Osteoblast (primary cell): ENCODE data around the gene ELAVL1. TPM values are rescaled to one million over a fixed set of nuclear protein-coding genes. Genes with fewer than 3 reads are reported as not detected.

Source experiments
- DNase-seq: peaks from one replicate; pipeline ENCODE4 v3.0.0; 2011; ENCODE audit warnings: low spot score, mixed read lengths; ENCODE audit not compliant: insufficient read length; ENCODE audit errors: missing footprints
- H2AFZ ChIP-seq: 2 replicates; pipeline ENCODE4 v1.6.0; 2011; ENCODE audit warnings: mild to moderate bottlenecking, low read length
- H3K27ac ChIP-seq: 2 replicates; pipeline ENCODE4 v1.5.1; 2011; ENCODE audit warnings: mild to moderate bottlenecking, low read depth, low read length, moderate library complexity
- H3K27me3 ChIP-seq: 2 replicates; pipeline ENCODE4 v1.6.0; 2012; ENCODE audit warnings: mild to moderate bottlenecking, control low read depth, inconsistent platforms, low read length, moderate library complexity; ENCODE audit not compliant: insufficient read depth
- H3K36me3 ChIP-seq: 2 replicates; pipeline ENCODE4 v1.5.1; 2011; ENCODE audit warnings: mild to moderate bottlenecking, low read length, control low read depth, moderate library complexity; ENCODE audit not compliant: insufficient read depth
- H3K4me1 ChIP-seq: 2 replicates; pipeline ENCODE4 v1.5.1; 2011; ENCODE audit warnings: mild to moderate bottlenecking, low read length, control low read depth, moderate library complexity; ENCODE audit not compliant: insufficient read depth
- H3K4me2 ChIP-seq: 2 replicates; pipeline ENCODE4 v1.6.0; 2011; ENCODE audit warnings: mild to moderate bottlenecking, low read length; ENCODE audit not compliant: insufficient read depth
- H3K4me3 ChIP-seq: fragments of 200-600 bp; sonication (generic); 3 replicates; pipeline ENCODE4 v1.5.1; 2012; ENCODE audit warnings: mild to moderate bottlenecking, low read length, inconsistent platforms; ENCODE audit not compliant: insufficient read depth
- H3K79me2 ChIP-seq: 2 replicates; pipeline ENCODE4 v1.6.0; 2012; ENCODE audit warnings: mild to moderate bottlenecking, low read length, control low read depth, inconsistent platforms; ENCODE audit not compliant: insufficient read depth
- H3K9me3 ChIP-seq: 2 replicates; pipeline ENCODE4 v1.5.1; 2011; ENCODE audit warnings: low read depth, low read length, control low read depth
- H4K20me1 ChIP-seq: 2 replicates; pipeline ENCODE4 v1.6.0; 2012; ENCODE audit warnings: mild to moderate bottlenecking, low read length, control low read depth; ENCODE audit not compliant: insufficient read depth
- CTCF ChIP-seq: IDR thresholded peaks from 2 replicates; pipeline ENCODE4 v1.5.1; 2011; ENCODE audit warnings: mild to moderate bottlenecking, low read depth, low read length, moderate library complexity; ENCODE audit errors: extremely low read depth
- total RNA-seq: library from RNA; depleted of rRNA; stranded (reverse); fragments of >200 nt; gene quantifications from 2 replicates; pipeline ENCODE4 v1.2.3, GENCODE V29; 2012

Gene ELAVL1
- total RNA-seq, 1 donor, result 25.7 TPM

GRCh38 chr19:7977723-7978040, 27.8 kb downstream of the ELAVL1 start:
- Histone ChIP-seq H3K4me1 (no peaks in the 10 kb centered on the region), H4K20me1 (peaks cover 34% of the 10 kb centered on the region), H3K4me2 (no peak overlapping the region), H3K27me3 (no peaks in the 10 kb centered on the region), H3K4me3 (no peak overlapping the region), H3K27ac (no peak overlapping the region), H3K79me2 (peaks cover 32% of the 10 kb centered on the region), H2AFZ (no peak overlapping the region), H3K36me3 (peaks cover 60% of the 10 kb centered on the region), H3K9me3 (no peaks in the 10 kb centered on the region)
- DNase-seq, result peak; percentile 35
- TF ChIP-seq CTCF, result no peak

DNA sequence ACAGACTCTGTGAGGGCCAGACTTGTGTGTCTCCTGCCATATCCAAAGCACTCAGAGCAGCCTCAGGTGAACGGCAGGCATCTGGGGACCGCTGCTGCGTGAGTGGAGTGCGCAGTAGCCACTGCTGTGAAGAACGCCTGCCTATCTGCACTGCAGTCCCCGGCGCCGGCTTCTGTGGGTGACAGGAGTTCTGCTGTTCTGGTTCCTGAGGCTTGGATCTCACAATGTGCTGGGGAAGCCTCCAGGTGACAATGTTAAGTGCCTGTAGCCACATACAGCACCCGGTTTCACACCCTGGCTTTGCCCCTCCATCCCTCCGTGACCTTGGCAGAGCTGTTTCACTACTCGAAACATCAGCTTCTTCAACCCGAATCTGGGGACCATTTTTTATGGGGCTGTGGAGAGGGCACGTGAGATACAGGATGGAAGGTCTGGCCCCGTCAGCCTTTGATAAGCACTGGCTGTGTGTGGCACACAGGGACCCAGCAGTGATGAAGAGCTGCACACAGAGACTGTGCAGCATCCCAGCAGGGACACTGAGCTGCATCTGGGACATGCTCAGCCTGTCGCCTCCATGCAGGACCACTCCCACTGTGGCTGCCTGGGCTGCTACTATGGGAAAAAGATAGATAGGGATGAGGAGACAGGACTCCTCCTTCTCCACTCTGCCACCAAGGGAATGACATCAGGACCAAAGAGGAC, 28.3 kb downstream of the ELAVL1 start:
- no peak overlapping the region for H2AFZ ChIP-seq
- TF ChIP-seq CTCF, result no peak
- peaks cover 56% of the 10 kb centered on the region for H3K36me3 ChIP-seq
- DNase-seq, result peak; percentile 61
- H4K20me1 ChIP-seq, result peaks cover 31% of the 10 kb centered on the region
- no peaks in the 10 kb centered on the region for H3K4me1 ChIP-seq
- H3K9me3 ChIP-seq, result no peaks in the 10 kb centered on the region
- no peak overlapping the region for H3K4me3 ChIP-seq
- H3K79me2 ChIP-seq, result peaks cover 27% of the 10 kb centered on the region
- no peaks in the 10 kb centered on the region for H3K27me3 ChIP-seq
- no peak overlapping the region for H3K4me2 ChIP-seq
- no peak overlapping the region for H3K27ac ChIP-seq

GRCh38 chr19:7976461-7976860, 29.0 kb downstream of the ELAVL1 start:
- H3K4me3 ChIP-seq, result no peak overlapping the region
- no peaks in the 10 kb centered on the region for H3K4me1 ChIP-seq
- peaks cover 21% of the 10 kb centered on the region for H3K79me2 ChIP-seq
- no peak overlapping the region for H3K27ac ChIP-seq
- no peak for TF ChIP-seq CTCF
- H2AFZ ChIP-seq, result no peak overlapping the region
- H3K9me3 ChIP-seq, result no peaks in the 10 kb centered on the region
- no peaks in the 10 kb centered on the region for H3K27me3 ChIP-seq
- no peak overlapping the region for H3K4me2 ChIP-seq
- H3K36me3 ChIP-seq, result peaks cover 49% of the 10 kb centered on the region
- H4K20me1 ChIP-seq, result peaks cover 27% of the 10 kb centered on the region
- peak; percentile 63 for DNase-seq

- H3K4me2 ChIP-seq, result no peak overlapping the region
- no peak overlapping the region for H3K27ac ChIP-seq
- no peak overlapping the region for H3K4me3 ChIP-seq
- H3K9me3 ChIP-seq, result no peaks in the 10 kb centered on the region
- peak; percentile 23 for DNase-seq
- peaks cover 38% of the 10 kb centered on the region for H4K20me1 ChIP-seq
- H2AFZ ChIP-seq, result no peak overlapping the region
- no peaks in the 10 kb centered on the region for H3K4me1 ChIP-seq
- H3K27me3 ChIP-seq, result no peaks in the 10 kb centered on the region
- H3K79me2 ChIP-seq, result peaks cover 21% of the 10 kb centered on the region
- TF ChIP-seq CTCF, result no peak
- H3K36me3 ChIP-seq, result peaks cover 38% of the 10 kb centered on the region
Observed at GRCh38 chr19:7975037-7975436, 30.4 kb downstream of the ELAVL1 start.
